DOHH2 (cell line): ENCODE results near the gene POMGNT2.
"Not testable (repeated sequence)": the region's sequence is repeated elsewhere in the genome, so short reads cannot be mapped to it uniquely, and the experiment has no call there.

Experiments used
- H3F3A ChIP-seq: fragments of 200-600 bp; sonication (generic), shearing (Covaris generic); 2 replicates; pipeline ENCODE4 v1.6.0; 2016; ENCODE audit warnings: antibody characterized with exemption, mild to moderate bottlenecking; ENCODE audit not compliant: control insufficient read depth, insufficient read depth
- H3K27ac ChIP-seq: fragments of 200-600 bp; sonication (generic); 2 replicates; pipeline ENCODE4 v1.5.1; 2014; ENCODE audit warnings: low read depth, mild to moderate bottlenecking, low read length, moderate library complexity
- H3K27me3 ChIP-seq: fragments of 200-600 bp; sonication (generic); 2 replicates; pipeline ENCODE4 v1.6.1; 2014; ENCODE audit warnings: mild to moderate bottlenecking, low read length, mixed read lengths; ENCODE audit not compliant: control insufficient read depth
- H3K36me3 ChIP-seq: fragments of 200-600 bp; sonication (generic); 2 replicates; pipeline ENCODE4 v1.6.1; 2014; ENCODE audit warnings: mild to moderate bottlenecking, low read length, moderate library complexity, mixed read lengths; ENCODE audit not compliant: control insufficient read depth
- H3K4me1 ChIP-seq: fragments of 200-600 bp; sonication (generic); 2 replicates; pipeline ENCODE4 v1.6.1; 2014; ENCODE audit warnings: mild to moderate bottlenecking, low read length, mixed read lengths; ENCODE audit not compliant: control insufficient read depth
- H3K4me2 ChIP-seq: fragments of 200-600 bp; sonication (generic); 2 replicates; pipeline ENCODE4 v1.6.0; 2014; ENCODE audit warnings: mild to moderate bottlenecking, low read length, moderate library complexity
- H3K4me3 ChIP-seq: fragments of 200-600 bp; sonication (generic); 2 replicates; pipeline ENCODE4 v1.5.1; 2014; ENCODE audit warnings: mild to moderate bottlenecking, low read length, mixed read lengths
- H3K79me2 ChIP-seq: fragments of 200-600 bp; sonication (generic); 2 replicates; pipeline ENCODE4 v1.6.1; 2014; ENCODE audit warnings: mild to moderate bottlenecking, low read length, mixed read lengths; ENCODE audit not compliant: control insufficient read depth
- H3K9me2 ChIP-seq: fragments of 200-600 bp; sonication (generic); replicated peaks from 2 replicates; pipeline ENCODE4 v1.6.1; 2014; ENCODE audit warnings: mild to moderate bottlenecking, low read length, mixed read lengths; ENCODE audit not compliant: control insufficient read depth
- H3K9me3 ChIP-seq: fragments of 200-600 bp; sonication (generic); 2 replicates; pipeline ENCODE4 v1.6.1; 2014; ENCODE audit warnings: antibody characterized with exemption, low read length, mixed read lengths; ENCODE audit not compliant: control insufficient read depth, insufficient read depth
- H4K20me1 ChIP-seq: fragments of 200-600 bp; sonication (generic); 2 replicates; pipeline ENCODE4 v1.6.0; 2014; ENCODE audit warnings: low read depth, mild to moderate bottlenecking, antibody characterized with exemption, low read length, moderate library complexity; ENCODE audit not compliant: control insufficient read depth, insufficient read depth
- CTCF ChIP-seq: fragments of 200-600 bp; sonication (generic); IDR thresholded peaks from one replicate; pipeline ENCODE4 v1.5.1; 2014; ENCODE audit warnings: antibody characterized with exemption, mild to moderate bottlenecking, low read depth, low read length; ENCODE audit not compliant: poor library complexity, severe bottlenecking
- EZH2phosphoT487 ChIP-seq: fragments of 200-600 bp; sonication (generic); IDR thresholded peaks from 2 replicates; pipeline ENCODE4 v1.6.1; 2017; ENCODE audit warnings: borderline replicate concordance, mild to moderate bottlenecking, antibody characterized with exemption, low read length, moderate library complexity, mixed read lengths

Gene POMGNT2

GRCh38 chr3:43046583-43046982, 59.3 kb downstream of the POMGNT2 start:
- TF ChIP-seq EZH2phosphoT487 (no peak), CTCF (no peak)
- no peaks in the 10 kb centered on the region for H3K4me1 ChIP-seq
- no peaks in the 10 kb centered on the region for H3K9me2 ChIP-seq
- no peaks in the 10 kb centered on the region for H3K27me3 ChIP-seq
- no peaks in the 10 kb centered on the region for H3K79me2 ChIP-seq
- no peak overlapping the region for H3K27ac ChIP-seq
- H3K9me3 ChIP-seq: peaks cover 14% of the 10 kb centered on the region; the same call in 1 of the 2 replicates
- H3K36me3 ChIP-seq: no peaks in the 10 kb centered on the region
- no peak overlapping the region for H3K4me2 ChIP-seq
- H3F3A ChIP-seq: no peaks in the 10 kb centered on the region
- no peaks in the 10 kb centered on the region for H4K20me1 ChIP-seq
- H3K4me3 ChIP-seq: no peak overlapping the region

GRCh38 chr3:43045079-43045478, 60.8 kb downstream of the POMGNT2 start:
- H4K20me1 ChIP-seq, H3K36me3 ChIP-seq, H3K4me3 ChIP-seq, H3K4me1 ChIP-seq, H3K27me3 ChIP-seq, H3K9me2 ChIP-seq, H3K27ac ChIP-seq, H3K4me2 ChIP-seq, H3F3A ChIP-seq, H3K79me2 ChIP-seq: not testable (repeated sequence)
- peaks cover 14% of the 10 kb centered on the region; the same call in 1 of the 2 replicates for H3K9me3 ChIP-seq

- Histone ChIP-seq H3K9me2 (no peaks in the 10 kb centered on the region), H3K9me3 (peaks cover 14% of the 10 kb centered on the region; the same call in 1 of the 2 replicates), H3K4me2 (no peak overlapping the region), H3F3A (no peaks in the 10 kb centered on the region), H3K27ac (no peak overlapping the region), H4K20me1 (no peaks in the 10 kb centered on the region), H3K27me3 (no peaks in the 10 kb centered on the region), H3K4me1 (no peaks in the 10 kb centered on the region), H3K4me3 (no peak overlapping the region), H3K79me2 (no peaks in the 10 kb centered on the region), H3K36me3 (no peaks in the 10 kb centered on the region)
- TF ChIP-seq EZH2phosphoT487 (no peak), CTCF (no peak)
Measured at GRCh38 chr3:43043793-43044192, 62.1 kb downstream of the POMGNT2 start.

- Histone ChIP-seq H3K79me2 (no peaks in the 10 kb centered on the region), H4K20me1 (no peaks in the 10 kb centered on the region), H3K27ac (no peak overlapping the region), H3K4me3 (no peak overlapping the region), H3K36me3 (no peaks in the 10 kb centered on the region), H3K27me3 (no peaks in the 10 kb centered on the region), H3K4me1 (no peaks in the 10 kb centered on the region), H3K4me2 (no peak overlapping the region), H3F3A (no peaks in the 10 kb centered on the region), H3K9me3 (peaks cover 14% of the 10 kb centered on the region; the same call in 1 of the 2 replicates), H3K9me2 (no peaks in the 10 kb centered on the region)
- no peak for TF ChIP-seq EZH2phosphoT487
- TF ChIP-seq CTCF: no peak
Measured at GRCh38 chr3:43043071-43043766, 62.7 kb downstream of the POMGNT2 start.
